GM23248 (cell line): ENCODE data around the gene CCDC85B. TPM values are rescaled to one million over a fixed set of nuclear protein-coding genes. Genes with fewer than 3 reads are reported as not detected.

ENCODE experiments used
- DNase-seq: peaks from one replicate; pipeline ENCODE4 v3.0.0-alpha.2; 2015
- H2AFZ ChIP-seq: fragments of 200-600 bp; sonication (generic); 2 replicates; pipeline ENCODE4 v1.6.1; 2016; ENCODE audit warnings: antibody characterized with exemption
- H3F3A ChIP-seq: fragments of 200-600 bp; sonication (generic); 2 replicates; pipeline ENCODE4 v1.6.1; 2016; ENCODE audit warnings: mild to moderate bottlenecking, antibody characterized with exemption, mixed run types; ENCODE audit not compliant: insufficient read depth
- H3K27ac ChIP-seq: fragments of 200-600 bp; sonication (generic); 2 replicates; pipeline ENCODE4 v1.5.1; 2016; ENCODE audit warnings: mild to moderate bottlenecking
- H3K27me3 ChIP-seq: fragments of 200-600 bp; sonication (generic); replicated peaks from 2 replicates; pipeline ENCODE4 v1.6.1; 2016; ENCODE audit warnings: mild to moderate bottlenecking; ENCODE audit not compliant: insufficient read depth
- H3K36me3 ChIP-seq: fragments of 200-600 bp; sonication (generic); 2 replicates; pipeline ENCODE4 v1.6.1; 2016; ENCODE audit warnings: low read depth, mild to moderate bottlenecking
- H3K4me1 ChIP-seq: fragments of 200-600 bp; sonication (generic); 2 replicates; pipeline ENCODE4 v1.6.1; 2016; ENCODE audit warnings: mild to moderate bottlenecking; ENCODE audit not compliant: insufficient read depth
- H3K4me2 ChIP-seq: fragments of 200-600 bp; sonication (generic); one replicate; pipeline ENCODE4 v1.6.1; 2016; ENCODE audit warnings: mild to moderate bottlenecking; ENCODE audit not compliant: unreplicated experiment
- H3K4me3 ChIP-seq: fragments of 200-600 bp; sonication (generic); 2 replicates; pipeline ENCODE4 v1.5.1; 2016; ENCODE audit warnings: mild to moderate bottlenecking
- H3K79me2 ChIP-seq: fragments of 200-600 bp; sonication (generic); 2 replicates; pipeline ENCODE4 v1.6.1; 2016; ENCODE audit warnings: mild to moderate bottlenecking; ENCODE audit not compliant: insufficient read depth
- H3K9ac ChIP-seq: fragments of 200-600 bp; sonication (generic); 2 replicates; pipeline ENCODE4 v1.6.1; 2016; ENCODE audit warnings: mild to moderate bottlenecking
- H3K9me2 ChIP-seq: fragments of 200-600 bp; sonication (generic); 2 replicates; pipeline ENCODE4 v1.6.1; 2016; ENCODE audit warnings: mixed run types, mild to moderate bottlenecking, moderate library complexity; ENCODE audit not compliant: insufficient read depth
- H3K9me3 ChIP-seq: fragments of 200-600 bp; sonication (generic); one replicate; pipeline ENCODE4 v1.6.1; 2017; ENCODE audit warnings: low read depth
- H4K20me1 ChIP-seq: fragments of 200-600 bp; sonication (generic); 2 replicates; pipeline ENCODE4 v1.6.0; 2016; ENCODE audit not compliant: insufficient read depth
- EZH2 ChIP-seq: fragments of 200-600 bp; sonication (generic); IDR thresholded peaks from 2 replicates; pipeline ENCODE4 v1.6.1; 2018; ENCODE audit warnings: antibody characterized with exemption, mild to moderate bottlenecking; ENCODE audit not compliant: insufficient read depth, poor library complexity, severe bottlenecking
- EZH2phosphoT487 ChIP-seq: fragments of 200-600 bp; sonication (generic); IDR thresholded peaks from 2 replicates; pipeline ENCODE4 v1.6.1; 2018; ENCODE audit warnings: antibody characterized with exemption, moderate library complexity, mild to moderate bottlenecking, low read depth; ENCODE audit not compliant: insufficient read depth
- WGBS, 2 experiments: methylation state at CpG; one replicate each; pipeline ENCODE4 v1.1.6; 2015 to 2017; ENCODE audit warnings: low lambda C conversion rate in 2 of 2, low coverage in 1 of 2; ENCODE audit errors: missing lambda C conversion rate in 2 of 2; 5-methylcytosine and 5-hydroxymethylcytosine counted together
- in situ Hi-C: fragments of 300-500 bp; cut with MboI; formaldehyde crosslinking; loops from 2 replicates; pipeline ENCODE4 v1.15.0; 2020
- polyA plus RNA-seq: library from polyadenylated mRNA; unstranded; fragments of >200 nt; fragmentation: Nextera tagmentation; extraction: Ambion mirVana; gene quantifications from 2 replicates; pipeline ENCODE4 v1.2.1, GENCODE V29; 2016
- total RNA-seq: library from RNA; depleted of rRNA; stranded (reverse); fragments of >200 nt; shearing (Covaris generic); gene quantifications from 2 replicates; pipeline ENCODE4 v1.2.3, GENCODE V29; 2014

The CCDC85B gene
- total and polyA plus RNA-seq, 2 experiments from 2014 or later = 116 to 143 TPM

DNA sequence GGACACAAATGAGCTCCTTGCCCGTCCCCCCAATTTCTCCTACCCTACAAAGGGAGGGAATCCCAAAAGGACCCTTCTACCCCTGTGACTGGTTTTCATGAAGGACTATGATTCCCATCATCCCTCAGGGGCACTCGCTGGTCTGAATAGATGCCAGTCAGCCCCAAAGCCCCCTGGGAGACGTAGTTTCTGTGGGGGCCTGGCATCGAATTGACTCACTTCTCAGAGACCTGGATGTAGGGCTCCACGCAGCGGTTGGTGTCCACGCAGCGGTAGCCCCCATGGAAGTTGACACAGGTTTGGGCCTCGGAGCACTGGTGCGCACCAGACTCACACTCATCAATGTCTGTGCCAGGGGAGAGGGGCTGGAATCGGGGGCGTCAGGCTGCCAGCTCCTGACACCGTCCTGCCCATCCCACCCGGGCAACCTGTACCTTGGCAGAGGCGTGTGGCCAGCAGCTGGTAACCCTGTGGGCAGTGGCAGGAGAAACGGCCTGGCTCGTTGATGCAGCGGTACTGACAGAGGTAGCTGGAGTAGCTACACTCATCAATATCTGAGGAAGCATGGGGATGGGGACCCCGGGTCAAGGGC lies 22.3 kb upstream of the CCDC85B start:
- Histone ChIP-seq H3K27ac (no peak overlapping the region), H3K79me2 (peaks cover 53% of the 10 kb centered on the region)
- WGBS, 2 experiments = 86 to 87% methylated on average over 18 to 19 of the region's 19 CpGs

GRCh38 chr11:65868907-65869306 lies 21.6 kb upstream of the CCDC85B start:
- Histone ChIP-seq H3K9me2 (no peaks in the 10 kb centered on the region), H3K27ac (no peak overlapping the region; the same call in 1 of the 2 replicates), H3K79me2 (peaks cover 48% of the 10 kb centered on the region), H3K9me3 (no peaks in the 10 kb centered on the region), H3K9ac (no peak overlapping the region), H3K4me2 (no peak overlapping the region), H3K27me3 (no peaks in the 10 kb centered on the region), H4K20me1 (no peaks in the 10 kb centered on the region), H3K4me3 (no peak overlapping the region), H3K36me3 (peaks cover 27% of the 10 kb centered on the region; the same call in 1 of the 2 replicates), H3K4me1 (peaks cover 16% of the 10 kb centered on the region), H3F3A (peaks cover 54% of the 10 kb centered on the region), H2AFZ (no peak overlapping the region)
- DNase-seq = no peak
- 98 to 100% methylated on average over 3 of the region's 3 CpGs for WGBS, 2 experiments
- in situ Hi-C loops = no loop called here
- no peak for TF ChIP-seq EZH2phosphoT487
- no peak for TF ChIP-seq EZH2

More for the DNA sequence above, 22.3 kb upstream of the CCDC85B start:
- Histone ChIP-seq H3K9me3 (no peaks in the 10 kb centered on the region), H3K9ac (no peak overlapping the region), H2AFZ (no peak overlapping the region), H3K4me1 (peaks cover 16% of the 10 kb centered on the region), H3F3A (peaks cover 54% of the 10 kb centered on the region), H3K36me3 (peaks cover 31% of the 10 kb centered on the region; the same call in 1 of the 2 replicates), H3K4me3 (no peak overlapping the region), H3K4me2 (no peak overlapping the region), H3K9me2 (no peaks in the 10 kb centered on the region), H3K27me3 (no peaks in the 10 kb centered on the region), H4K20me1 (no peaks in the 10 kb centered on the region)
- in situ Hi-C loops = no loop called here
- TF ChIP-seq EZH2phosphoT487 (no peak), EZH2 (no peak)
- no peak for DNase-seq

- Histone ChIP-seq H3K4me2 (no peak overlapping the region), H3K36me3 (peaks cover 25% of the 10 kb centered on the region; the same call in 1 of the 2 replicates), H3K27ac (no peak overlapping the region), H3K4me1 (peaks cover 16% of the 10 kb centered on the region), H2AFZ (no peak overlapping the region), H3K9ac (no peak overlapping the region; the same call in 1 of the 2 replicates), H3K9me3 (no peaks in the 10 kb centered on the region), H3K27me3 (no peaks in the 10 kb centered on the region), H3K79me2 (peaks cover 46% of the 10 kb centered on the region), H3K4me3 (no peak overlapping the region), H3F3A (peaks cover 48% of the 10 kb centered on the region), H4K20me1 (no peaks in the 10 kb centered on the region), H3K9me2 (no peaks in the 10 kb centered on the region)
- TF ChIP-seq EZH2phosphoT487 (no peak), EZH2 (no peak)
- 85 to 86% methylated on average over 24 of the region's 24 CpGs for WGBS, 2 experiments
- in situ Hi-C loops = no loop called here
- no peak for DNase-seq
Measured at GRCh38 chr11:65869643-65870306, 20.7 kb upstream of the CCDC85B start.

DNA sequence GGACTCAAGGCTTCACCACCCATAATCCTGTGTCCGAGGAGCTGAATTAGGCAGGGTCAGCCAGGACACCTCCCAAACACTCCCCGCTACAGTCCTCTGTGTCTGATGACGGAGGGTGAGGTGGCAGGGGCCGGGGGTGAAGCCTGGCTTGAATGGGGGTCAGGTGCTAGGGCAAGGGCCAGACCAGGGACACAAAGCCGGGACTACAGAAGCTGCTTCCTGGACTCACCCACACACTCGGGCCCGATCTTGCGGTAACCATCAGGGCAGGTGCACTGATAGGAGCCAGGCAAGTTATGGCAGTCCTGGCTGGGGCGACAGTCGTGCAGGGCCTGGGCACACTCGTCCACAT lies 20.2 kb upstream of the CCDC85B start:
- Histone ChIP-seq H4K20me1 (no peaks in the 10 kb centered on the region), H3K36me3 (peaks cover 25% of the 10 kb centered on the region; the same call in 1 of the 2 replicates), H3K4me1 (peaks cover 16% of the 10 kb centered on the region)

More for the DNA sequence above, 20.2 kb upstream of the CCDC85B start:
- Histone ChIP-seq H3K9me3 (no peaks in the 10 kb centered on the region), H3K9ac (peak overlapping the region; percentile 93), H3K4me2 (no peak overlapping the region), H3K9me2 (no peaks in the 10 kb centered on the region), H3F3A (peaks cover 48% of the 10 kb centered on the region), H3K27me3 (no peaks in the 10 kb centered on the region), H2AFZ (no peak overlapping the region), H3K79me2 (peaks cover 46% of the 10 kb centered on the region), H3K4me3 (peak overlapping the region; percentile 85; the same call in 1 of the 2 replicates), H3K27ac (no peak overlapping the region)
- in situ Hi-C loops = no loop called here
- 87 to 92% methylated on average over 11 of the region's 11 CpGs for WGBS, 2 experiments
- DNase-seq = no peak
- no peak for TF ChIP-seq EZH2phosphoT487
- TF ChIP-seq EZH2 = no peak
